ENCODE results near the gene AP3S2. TPM values are rescaled to one million over a fixed set of nuclear protein-coding genes. Genes with fewer than 3 reads are reported as not detected.
A peak's percentile ranks its signal among the peaks of the same experiment; 100 is the strongest.
"Not testable (repeated sequence)": the region's sequence is repeated elsewhere in the genome, so short reads cannot be mapped to it uniquely, and the experiment has no call there.

AP3S2 gene
- total RNA-seq (35.2 TPM), polyA plus RNA-seq (ENCODE audit: insufficient read depth in 1 of 8, insufficient read length in 8 of 8, low replicate concordance in 1 of 8) (10 to 100 TPM; 23.7 to 32.0 (median 26.1) TPM)
- long read RNA-seq, donor 1, full-length matches to known transcripts: 6 of 6 reads
- long read RNA-seq, donor 1, partial matches to known transcripts: 0 of 6 reads
- long read RNA-seq, donor 1, other reads (novel, unspliced or antisense): 0 of 6 reads
- long read RNA-seq, donor 2, full-length matches to known transcripts: 2 of 2 reads
- long read RNA-seq, donor 2, partial matches to known transcripts: 0 of 2 reads
- long read RNA-seq, donor 2, other reads (novel, unspliced or antisense): 0 of 2 reads
- long read RNA-seq, donor 3, full-length matches to known transcripts: 8 of 8 reads
- long read RNA-seq, donor 3, partial matches to known transcripts: 0 of 8 reads
- long read RNA-seq, donor 3, other reads (novel, unspliced or antisense): 0 of 8 reads
- long read RNA-seq, donor 4, full-length matches to known transcripts: 7 of 7 reads
- long read RNA-seq, donor 4, partial matches to known transcripts: 0 of 7 reads
- long read RNA-seq, donor 4, other reads (novel, unspliced or antisense): 0 of 7 reads
- long read RNA-seq, donor 5, full-length matches to known transcripts: 32 of 32 reads
- long read RNA-seq, donor 5, partial matches to known transcripts: 0 of 32 reads
- long read RNA-seq, donor 5, other reads (novel, unspliced or antisense): 0 of 32 reads
- long read RNA-seq, donor 6, full-length matches to known transcripts: 27 of 27 reads
- long read RNA-seq, donor 6, partial matches to known transcripts: 0 of 27 reads
- long read RNA-seq, donor 6, other reads (novel, unspliced or antisense): 0 of 27 reads
- long read RNA-seq, donor 7, full-length matches to known transcripts: 21 of 21 reads
- long read RNA-seq, donor 7, partial matches to known transcripts: 0 of 21 reads
- long read RNA-seq, donor 7, other reads (novel, unspliced or antisense): 0 of 21 reads
- long read RNA-seq, donor 8, full-length matches to known transcripts: 7 of 7 reads
- long read RNA-seq, donor 8, partial matches to known transcripts: 0 of 7 reads
- long read RNA-seq, donor 8, other reads (novel, unspliced or antisense): 0 of 7 reads
- long read RNA-seq, donor 9, full-length matches to known transcripts: 16 of 16 reads
- long read RNA-seq, donor 9, partial matches to known transcripts: 0 of 16 reads
- long read RNA-seq, donor 9, other reads (novel, unspliced or antisense): 0 of 16 reads
- long read RNA-seq, donor 10, full-length matches to known transcripts: 17 of 17 reads
- long read RNA-seq, donor 10, partial matches to known transcripts: 0 of 17 reads
- long read RNA-seq, donor 10, other reads (novel, unspliced or antisense): 0 of 17 reads
- long read RNA-seq, donor 11, full-length matches to known transcripts: 18 of 18 reads
- long read RNA-seq, donor 11, partial matches to known transcripts: 0 of 18 reads
- long read RNA-seq, donor 11, other reads (novel, unspliced or antisense): 0 of 18 reads

- H3K36me3 ChIP-seq (ENCODE audit: control insufficient read depth, insufficient read depth, low read length): peaks cover 2% of the 10 kb centered on the region
- peak; percentile 98 for DNase-seq
- no peaks in the 10 kb centered on the region for H3K27me3 ChIP-seq (ENCODE audit: control insufficient read depth, insufficient read depth, low read length)
- WGBS (ENCODE audit: insufficient coverage): under 1% methylated on average over 49 of the region's 62 CpGs
- H3K27ac ChIP-seq (ENCODE audit: low read length): peak within 1 kb of the TSS; percentile 95
- peaks cover 6% of the 10 kb centered on the region for H3K4me1 ChIP-seq (ENCODE audit: control insufficient read depth, insufficient read depth, low read length)
- H3K9me3 ChIP-seq (replicated peaks; ENCODE audit: control insufficient read depth, low read depth, low read length): no peaks in the 10 kb centered on the region
- peak within 1 kb of the TSS; percentile 78 for H3K4me3 ChIP-seq (ENCODE audit: low read length)
Observed at GRCh38 chr15:89893696-89894447, at the start of gene AP3S2. Gene AP3S2, minus strand, starts transcription at chr15:89893994. Its CDS starts 45 bp downstream, at chr15:89893949.

DNA sequence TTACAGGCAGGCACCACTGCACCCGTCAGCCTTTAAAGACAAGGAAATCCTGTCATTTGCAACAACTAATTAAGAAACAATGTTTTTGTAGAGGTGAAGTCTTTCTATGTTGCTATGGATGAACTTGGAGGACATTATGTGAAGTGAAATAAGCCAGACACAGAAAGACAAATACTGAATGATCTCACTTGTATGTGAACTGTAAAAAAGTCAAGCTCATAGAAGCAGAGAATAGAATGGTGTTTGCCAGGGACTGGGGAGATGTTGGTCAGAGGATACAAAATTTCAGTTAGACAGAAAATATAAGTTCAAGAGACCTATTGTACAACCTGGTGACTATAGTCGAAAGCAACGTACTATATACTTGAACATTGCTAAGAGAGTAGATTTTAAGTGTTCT, 46.1 kb upstream of the AP3S2 start:
- WGBS (ENCODE audit: insufficient coverage): no CpG with 5 or more reads among the region's 3 CpGs
- no peaks in the 10 kb centered on the region for H3K36me3 ChIP-seq (ENCODE audit: control insufficient read depth, insufficient read depth, low read length)
- no peaks in the 10 kb centered on the region for H3K4me1 ChIP-seq (ENCODE audit: control insufficient read depth, insufficient read depth, low read length)
- H3K9me3 ChIP-seq (replicated peaks; ENCODE audit: control insufficient read depth, low read depth, low read length): no peaks in the 10 kb centered on the region
- H3K27ac ChIP-seq (ENCODE audit: low read length): no peak overlapping the region
- no peak overlapping the region for H3K4me3 ChIP-seq (ENCODE audit: low read length)
- DNase-seq: no peak
- H3K27me3 ChIP-seq (ENCODE audit: control insufficient read depth, insufficient read depth, low read length): no peaks in the 10 kb centered on the region

- not testable (repeated sequence) for H3K27ac ChIP-seq (ENCODE audit: low read length); DNase-seq; H3K27me3 ChIP-seq (ENCODE audit: control insufficient read depth, insufficient read depth, low read length); H3K4me1 ChIP-seq (ENCODE audit: control insufficient read depth, insufficient read depth, low read length); H3K36me3 ChIP-seq (ENCODE audit: control insufficient read depth, insufficient read depth, low read length); H3K4me3 ChIP-seq (ENCODE audit: low read length); H3K9me3 ChIP-seq (replicated peaks; ENCODE audit: control insufficient read depth, low read depth, low read length)
- WGBS (ENCODE audit: insufficient coverage): 63% methylated on average over 1 of the region's 2 CpGs
Observed at GRCh38 chr15:89939377-89939776, 45.6 kb upstream of the AP3S2 start.

GRCh38 chr15:89937365-89938350, 43.9 kb upstream of the AP3S2 start:
- Histone ChIP-seq H3K36me3 (ENCODE audit: control insufficient read depth, insufficient read depth, low read length) (no peaks in the 10 kb centered on the region), H3K27me3 (ENCODE audit: control insufficient read depth, insufficient read depth, low read length) (no peaks in the 10 kb centered on the region), H3K27ac (ENCODE audit: low read length) (no peak overlapping the region), H3K4me3 (ENCODE audit: low read length) (no peak overlapping the region), H3K4me1 (ENCODE audit: control insufficient read depth, insufficient read depth, low read length) (no peaks in the 10 kb centered on the region), H3K9me3 (replicated peaks; ENCODE audit: control insufficient read depth, low read depth, low read length) (no peaks in the 10 kb centered on the region)
- 87% methylated on average over 3 of the region's 10 CpGs for WGBS (ENCODE audit: insufficient coverage)
- DNase-seq: no peak

DNA sequence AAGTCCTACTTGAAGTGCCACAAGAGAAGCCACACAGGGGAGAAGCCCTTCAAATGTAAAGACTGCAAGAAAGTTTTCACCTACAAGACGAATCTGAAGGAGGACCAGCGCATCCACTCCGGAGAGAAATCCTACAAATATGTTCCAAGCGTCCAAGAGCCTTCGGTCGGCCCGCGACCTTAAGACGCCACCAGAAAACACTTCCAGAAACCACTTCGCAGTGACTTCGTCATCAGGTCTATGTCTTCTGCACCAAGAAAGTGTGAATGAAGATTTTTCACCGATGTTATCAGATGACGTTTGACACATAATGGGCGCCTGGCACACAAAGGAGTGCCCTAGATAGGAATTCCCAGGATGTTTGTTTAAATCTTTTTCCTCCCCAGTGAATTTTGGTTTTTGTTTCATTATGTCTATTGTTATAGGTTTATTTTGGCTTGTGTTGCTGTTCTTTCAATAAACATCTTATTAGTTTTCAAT, 43.0 kb upstream of the AP3S2 start:
- H3K27me3 ChIP-seq (ENCODE audit: control insufficient read depth, insufficient read depth, low read length): no peaks in the 10 kb centered on the region
- no peaks in the 10 kb centered on the region for H3K4me1 ChIP-seq (ENCODE audit: control insufficient read depth, insufficient read depth, low read length)
- H3K9me3 ChIP-seq (replicated peaks; ENCODE audit: control insufficient read depth, low read depth, low read length): no peaks in the 10 kb centered on the region
- WGBS (ENCODE audit: insufficient coverage): 96% methylated on average over 8 of the region's 14 CpGs
- no peak overlapping the region for H3K4me3 ChIP-seq (ENCODE audit: low read length)
- no peak for DNase-seq
- H3K27ac ChIP-seq (ENCODE audit: low read length): no peak overlapping the region
- H3K36me3 ChIP-seq (ENCODE audit: control insufficient read depth, insufficient read depth, low read length): no peaks in the 10 kb centered on the region

- DNase-seq: no peak
- Histone ChIP-seq H3K4me3 (ENCODE audit: low read length) (no peak overlapping the region), H3K4me1 (ENCODE audit: control insufficient read depth, insufficient read depth, low read length) (no peaks in the 10 kb centered on the region), H3K27ac (ENCODE audit: low read length) (no peak overlapping the region), H3K36me3 (ENCODE audit: control insufficient read depth, insufficient read depth, low read length) (no peaks in the 10 kb centered on the region), H3K27me3 (ENCODE audit: control insufficient read depth, insufficient read depth, low read length) (no peaks in the 10 kb centered on the region), H3K9me3 (replicated peaks; ENCODE audit: control insufficient read depth, low read depth, low read length) (no peaks in the 10 kb centered on the region)
- WGBS (ENCODE audit: insufficient coverage): 72% methylated on average over 8 of the region's 8 CpGs
Observed at GRCh38 chr15:89936051-89936785, 42.4 kb upstream of the AP3S2 start.

GRCh38 chr15:89932880-89933279, 39.1 kb upstream of the AP3S2 start:
- Histone ChIP-seq H3K4me3 (ENCODE audit: low read length) (no peak overlapping the region), H3K27ac (ENCODE audit: low read length) (no peak overlapping the region), H3K4me1 (ENCODE audit: control insufficient read depth, insufficient read depth, low read length) (no peaks in the 10 kb centered on the region), H3K27me3 (ENCODE audit: control insufficient read depth, insufficient read depth, low read length) (no peaks in the 10 kb centered on the region), H3K9me3 (replicated peaks; ENCODE audit: control insufficient read depth, low read depth, low read length) (no peaks in the 10 kb centered on the region), H3K36me3 (ENCODE audit: control insufficient read depth, insufficient read depth, low read length) (no peaks in the 10 kb centered on the region)
- no peak for DNase-seq
- WGBS (ENCODE audit: insufficient coverage): no CpG with 5 or more reads among the region's 3 CpGs

GRCh38 chr15:89928421-89928820, 34.6 kb upstream of the AP3S2 start:
- WGBS (ENCODE audit: insufficient coverage): 80% methylated on average over 3 of the region's 4 CpGs
- no peak overlapping the region for H3K4me3 ChIP-seq (ENCODE audit: low read length)
- no peaks in the 10 kb centered on the region for H3K27me3 ChIP-seq (ENCODE audit: control insufficient read depth, insufficient read depth, low read length)
- no peak overlapping the region for H3K27ac ChIP-seq (ENCODE audit: low read length)
- no peak for DNase-seq
- no peaks in the 10 kb centered on the region for H3K4me1 ChIP-seq (ENCODE audit: control insufficient read depth, insufficient read depth, low read length)
- H3K36me3 ChIP-seq (ENCODE audit: control insufficient read depth, insufficient read depth, low read length): no peaks in the 10 kb centered on the region
- H3K9me3 ChIP-seq (replicated peaks; ENCODE audit: control insufficient read depth, low read depth, low read length): no peaks in the 10 kb centered on the region

All from muscle of leg (tissue), 16 donors.